HL-60/S4 treated with retinoic acid at 250 ng/mL for 4 days and 3 days (cell line): ENCODE measurements around the gene CNTNAP2.

Experiments
- in situ Hi-C: fragments of 300-500 bp; cut with MboI; formaldehyde crosslinking; loops from 2 replicates; pipeline ENCODE4 v1.7.0; 2022; ENCODE audit warnings: low sequenced_read_pairs

The CNTNAP2 gene

GRCh38 chr7:146554556-146554955, 438.0 kb downstream of the CNTNAP2 start:
- in situ Hi-C loops: no loop called here

GRCh38 chr7:146557971-146558469, 441.4 kb downstream of the CNTNAP2 start:
- in situ Hi-C loops: no loop called here

GRCh38 chr7:146565872-146566271, 449.3 kb downstream of the CNTNAP2 start:
- in situ Hi-C loops: no loop called here

- in situ Hi-C loops: no loop called here
Measured at GRCh38 chr7:146575903-146576302, 459.3 kb downstream of the CNTNAP2 start.

GRCh38 chr7:146591976-146592375, 475.4 kb downstream of the CNTNAP2 start:
- in situ Hi-C loops: no loop called here

- in situ Hi-C loops: no loop called here
Measured at GRCh38 chr7:146606628-146607027, 490.0 kb downstream of the CNTNAP2 start.

- in situ Hi-C loops: no loop called here
Measured at GRCh38 chr7:146619641-146620040, 503.0 kb downstream of the CNTNAP2 start.

GRCh38 chr7:146626912-146627311, 510.3 kb downstream of the CNTNAP2 start:
- in situ Hi-C loops: no loop called here

GRCh38 chr7:146635205-146636032, 518.8 kb downstream of the CNTNAP2 start:
- in situ Hi-C loops: no loop called here

GRCh38 chr7:146636033-146636356, 519.4 kb downstream of the CNTNAP2 start:
- in situ Hi-C loops: no loop called here

GRCh38 chr7:146636581-146636980, 520.0 kb downstream of the CNTNAP2 start:
- in situ Hi-C loops: no loop called here

GRCh38 chr7:146639291-146639690, 522.7 kb downstream of the CNTNAP2 start:
- in situ Hi-C loops: no loop called here

- in situ Hi-C loops: no loop called here
Measured at GRCh38 chr7:146641491-146641890, 524.9 kb downstream of the CNTNAP2 start.

- in situ Hi-C loops: no loop called here
Measured at GRCh38 chr7:146645383-146645976, 528.9 kb downstream of the CNTNAP2 start.

GRCh38 chr7:146647445-146647844, 530.8 kb downstream of the CNTNAP2 start:
- in situ Hi-C loops: no loop called here

GRCh38 chr7:146652176-146652575, 535.6 kb downstream of the CNTNAP2 start:
- in situ Hi-C loops: no loop called here

GRCh38 chr7:146654048-146654447, 537.4 kb downstream of the CNTNAP2 start:
- in situ Hi-C loops: no loop called here

- in situ Hi-C loops: no loop called here
Measured at GRCh38 chr7:146655928-146656797, 539.6 kb downstream of the CNTNAP2 start.

GRCh38 chr7:146656988-146657387, 540.4 kb downstream of the CNTNAP2 start:
- in situ Hi-C loops: no loop called here

- in situ Hi-C loops: no loop called here
Measured at GRCh38 chr7:146658604-146659003, 542.0 kb downstream of the CNTNAP2 start.

GRCh38 chr7:146659732-146660131, 543.1 kb downstream of the CNTNAP2 start:
- in situ Hi-C loops: no loop called here
